HepG2 (cell line): ENCODE results near the gene IL1A. TPM values are rescaled to one million over a fixed set of nuclear protein-coding genes. Genes with fewer than 3 reads are reported as not detected.

Experiments used
- BRF2 ChIP-seq: sonication (generic); formaldehyde crosslinking; IDR thresholded peaks from 2 replicates; pipeline ENCODE4 v1.8.1; 2022; ENCODE audit warnings: mild to moderate bottlenecking, missing genetic modification reagents
- CREB3 ChIP-seq: sonication (generic); formaldehyde crosslinking; IDR thresholded peaks from 2 replicates; pipeline ENCODE4 v1.5.0; 2020; ENCODE audit warnings: missing genetic modification reagents
- EEA1 ChIP-seq: sonication (generic); formaldehyde crosslinking; IDR thresholded peaks from 2 replicates; pipeline ENCODE4 v1.5.1; 2020; ENCODE audit warnings: mild to moderate bottlenecking, missing genetic modification reagents, borderline replicate concordance
- FOXP1 ChIP-seq, 2 experiments: fragments of 450-650 bp in 1 of 2; IDR thresholded peaks; 2 replicates each; pipeline ENCODE4 v1.6.1; 2017 to 2018; ENCODE audit warnings: antibody characterized with exemption in 1 of 2
- GABPA ChIP-seq, 2 experiments: IDR thresholded peaks; 2 replicates each; pipeline ENCODE4 v1.6.1; 2011 to 2016; ENCODE audit warnings: low read depth in 2 of 2, low read length in 1 of 2, missing biosample characterization in 1 of 2, missing genetic modification characterization in 1 of 2
- GFI1 ChIP-seq: sonication (generic); formaldehyde crosslinking; IDR thresholded peaks from 2 replicates; pipeline ENCODE4 v1.5.0; 2020; ENCODE audit warnings: missing genetic modification reagents, mild to moderate bottlenecking, borderline replicate concordance
- HMGXB4 ChIP-seq, 2 experiments: sonication (generic) in 1 of 2; formaldehyde crosslinking in 1 of 2; IDR thresholded peaks; 2 replicates each; pipeline versions ENCODE4 v1.4.0 to v1.6.1; 2018 to 2020; ENCODE audit warnings: missing genetic modification reagents in 2 of 2, borderline replicate concordance in 1 of 2, low read depth in 1 of 2, mild to moderate bottlenecking in 1 of 2, missing biosample characterization in 1 of 2
- KDM5A ChIP-seq: fragments of 200-600 bp; sonication (generic); IDR thresholded peaks from 2 replicates; pipeline ENCODE4 v1.7.0; 2018; ENCODE audit warnings: antibody characterized with exemption, mild to moderate bottlenecking, low read length, borderline replicate concordance
- MNT ChIP-seq: fragments of 450-650 bp; IDR thresholded peaks from 2 replicates; pipeline ENCODE4 v1.6.1; 2016
- MTF2 ChIP-seq: sonication (generic); formaldehyde crosslinking; IDR thresholded peaks from 2 replicates; pipeline ENCODE4 v1.5.0; 2020; ENCODE audit warnings: missing genetic modification reagents, borderline replicate concordance
- NBN ChIP-seq: fragments of 450-650 bp; conservative IDR thresholded peaks from 2 replicates; pipeline ENCODE4 v1.6.1; 2017
- NKX3-1 ChIP-seq: sonication (generic); formaldehyde crosslinking; IDR thresholded peaks from 2 replicates; pipeline ENCODE4 v1.5.0; 2020; ENCODE audit warnings: missing genetic modification reagents
- RAD21 ChIP-seq: fragments of 450-650 bp; formaldehyde crosslinking; IDR thresholded peaks from 2 replicates; pipeline ENCODE4 v1.5.0; 2020; ENCODE audit warnings: mild to moderate bottlenecking
- RBM39 ChIP-seq: fragments of 200-400 bp; formaldehyde crosslinking; IDR thresholded peaks from one replicate; pipeline ENCODE4 v1.6.1; 2018; ENCODE audit warnings: antibody characterized with exemption, mild to moderate bottlenecking, low read depth, low read length; ENCODE audit not compliant: poor library complexity, severe bottlenecking
- REXO4 ChIP-seq: sonication (generic); formaldehyde crosslinking; IDR thresholded peaks from 2 replicates; pipeline ENCODE4 v1.8.0; 2022; ENCODE audit warnings: missing genetic modification reagents, mild to moderate bottlenecking, borderline replicate concordance
- RFXAP ChIP-seq: sonication (generic); formaldehyde crosslinking; IDR thresholded peaks from 2 replicates; pipeline ENCODE4 v1.4.0; 2020; ENCODE audit warnings: missing genetic modification reagents, borderline replicate concordance
- SMARCE1 ChIP-seq: fragments of 450-650 bp; IDR thresholded peaks from 2 replicates; pipeline ENCODE4 v1.6.1; 2017; ENCODE audit warnings: borderline replicate concordance
- SPEN ChIP-seq: sonication (generic); formaldehyde crosslinking; IDR thresholded peaks from 2 replicates; pipeline ENCODE4 v1.5.1; 2020; ENCODE audit warnings: low read depth, mild to moderate bottlenecking, missing genetic modification reagents
- ZBTB42 ChIP-seq: sonication (generic); formaldehyde crosslinking; IDR thresholded peaks from 2 replicates; pipeline ENCODE4 v1.5.0; 2020; ENCODE audit warnings: mild to moderate bottlenecking, missing genetic modification reagents
- ZFP82 ChIP-seq: sonication (generic); formaldehyde crosslinking; IDR thresholded peaks from 2 replicates; pipeline ENCODE4 v1.5.1; 2020; ENCODE audit warnings: mild to moderate bottlenecking, missing genetic modification reagents, borderline replicate concordance
- ZMYM2 ChIP-seq: sonication (generic); formaldehyde crosslinking; IDR thresholded peaks from 2 replicates; pipeline ENCODE4 v1.8.0; 2022; ENCODE audit warnings: mild to moderate bottlenecking, missing genetic modification reagents
- ZNF350 ChIP-seq: sonication (generic); formaldehyde crosslinking; IDR thresholded peaks from 2 replicates; pipeline ENCODE4 v1.4.0; 2020; ENCODE audit warnings: mild to moderate bottlenecking, low read depth, missing genetic modification reagents, borderline replicate concordance
- ZNF510 ChIP-seq: sonication (generic); formaldehyde crosslinking; IDR thresholded peaks from 2 replicates; pipeline ENCODE4 v1.4.0; 2020; ENCODE audit warnings: low read depth, mild to moderate bottlenecking, missing genetic modification reagents
- ZNF530 ChIP-seq: sonication (generic); formaldehyde crosslinking; IDR thresholded peaks from 2 replicates; pipeline ENCODE4 v1.5.0; 2020; ENCODE audit warnings: low read depth, mild to moderate bottlenecking, missing genetic modification reagents
- polyA plus RNA-seq, 8 experiments: library from polyadenylated mRNA; depleted of rRNA in 3 of 8; stranded (reverse) in 7 of 8; unstranded in 1 of 8; fragments of >200 nt; fragmentation: Illumina TruSeq in 4 of 8; extraction: Trizol in 4 of 8; gene quantifications; 2 replicates each; pipeline versions ENCODE4 v1.2.1 to v1.2.3, GENCODE V29; 2011 to 2016; ENCODE audit warnings: low read depth in 4 of 8, missing spikeins in 1 of 8, mixed read lengths in 1 of 8; ENCODE audit not compliant: insufficient read depth in 1 of 8
- total RNA-seq, 5 experiments: library from RNA; depleted of rRNA; stranded (reverse); fragments of >200 nt; fragmentation: Illumina TruSeq; extraction: Trizol; gene quantifications; 2 replicates each; pipeline ENCODE4 v1.2.3, GENCODE V29; 2016; ENCODE audit warnings: low read depth in 1 of 5

The IL1A gene
- total and polyA plus RNA-seq, 2 of the 13 experiments (the other 11 are each of a cell fraction or from before 2014, with no cell fraction given): not detected

- no peak for TF ChIP-seq EEA1 (CRISPR knock-in tag)
- TF ChIP-seq ZNF350 (CRISPR knock-in tag): peak; percentile 52
- TF ChIP-seq MNT: no peak
- TF ChIP-seq NKX3-1 (CRISPR knock-in tag): no peak
- no peak for TF ChIP-seq REXO4
- no peak for TF ChIP-seq SMARCE1
- TF ChIP-seq ZNF510: no peak
- no peak for TF ChIP-seq CREB3 (CRISPR knock-in tag)
- peak; percentile 67 to 88; a peak in 3 of 4 replicates for TF ChIP-seq HMGXB4 (CRISPR knock-in tag; IDR thresholded peaks at IDR 0.05; ENCODE audit: borderline replicate concordance in 1 of 2, low read depth in 1 of 2)
- no peak for TF ChIP-seq KDM5A
- TF ChIP-seq RAD21 (CRISPR knock-in tag): peak; percentile 82
- TF ChIP-seq ZBTB42 (CRISPR knock-in tag): no peak
- TF ChIP-seq RBM39: no peak
- TF ChIP-seq ZFP82 (CRISPR knock-in tag): no peak
- no peak for TF ChIP-seq ZNF530 (CRISPR knock-in tag)
- no peak for TF ChIP-seq ZMYM2 (CRISPR knock-in tag)
- no peak for TF ChIP-seq SPEN (CRISPR knock-in tag)
- no peak for TF ChIP-seq RFXAP (CRISPR knock-in tag)
- no peak for TF ChIP-seq FOXP1 (IDR thresholded peaks at IDR 0.05)
- TF ChIP-seq FOXP1 (CRISPR knock-in tag; IDR thresholded peaks at IDR 0.05): no peak
- no peak for TF ChIP-seq GABPA (IDR thresholded peaks at IDR 0.05; ENCODE audit: low read depth, low read length)
- TF ChIP-seq GABPA (CRISPR knock-in tag; IDR thresholded peaks at IDR 0.05; ENCODE audit: low read depth): no peak
- no peak for TF ChIP-seq BRF2 (CRISPR knock-in tag)
- no peak for TF ChIP-seq MTF2 (CRISPR knock-in tag)
- TF ChIP-seq GFI1: no peak
- TF ChIP-seq NBN: no peak
Observed at GRCh38 chr2:112724591-112725525, 59.4 kb downstream of the IL1A start (continued).
